Measurements from ENCODE around the gene PLSCR1. TPM values are rescaled to one million over a fixed set of nuclear protein-coding genes. Genes with fewer than 3 reads are reported as not detected.

Gene PLSCR1
- total RNA-seq, 1 experiment from 2014 or later = 48.9 TPM

- no peak overlapping the region for H3K4me2 ChIP-seq (ENCODE audit: insufficient read depth, insufficient read length, low read length)
- no peak overlapping the region for H2AK5ac ChIP-seq (ENCODE audit: insufficient read length, low read length)
- H2AFZ ChIP-seq (ENCODE audit: low read length) = no peak overlapping the region
- peaks cover 4% of the 10 kb centered on the region; the same call in 1 of the 2 replicates for H3K4me1 ChIP-seq (ENCODE audit: insufficient read depth, low read length)
- no peaks in the 10 kb centered on the region for H3K79me2 ChIP-seq (ENCODE audit: insufficient read depth, low read length)
- no peak overlapping the region for H3K23ac ChIP-seq (ENCODE audit: insufficient read length, low read depth, low read length)
- H3K36me3 Mint-ChIP-seq (ENCODE audit: insufficient read depth in 1 of 3, low read depth in 3 of 3) = peaks cover 5 to 20% (median 10%) of the 10 kb centered on the region in 3 experiments
- no peak overlapping the region for H4K8ac ChIP-seq (replicated peaks; ENCODE audit: insufficient read length, low read depth, low read length)
- H3T11ph ChIP-seq (ENCODE audit: low read length) = no peak overlapping the region
- WGBS (ENCODE audit: extremely low coverage, insufficient read length, low lambda C conversion rate) = no CpG with 5 or more reads among the region's 1 CpG
- no peak overlapping the region for H3K14ac ChIP-seq (ENCODE audit: insufficient read depth, low read length)
- H3K9ac ChIP-seq (ENCODE audit: extremely low read depth, insufficient read length, low read length) = no peak overlapping the region
- peaks cover 58 to 64% of the 10 kb centered on the region in 2 experiments for H3K4me1 Mint-ChIP-seq
- H3K56ac ChIP-seq (ENCODE audit: insufficient read length, low read depth, low read length) = no peak overlapping the region
- TF ChIP-seq CTCF (conservative IDR thresholded peaks at IDR 0.05) = no peak
- H3K4ac ChIP-seq (ENCODE audit: low read depth, low read length) = no peak overlapping the region
- no peak overlapping the region for H3K18ac ChIP-seq (ENCODE audit: insufficient read length, low read depth, low read length)
- no peaks in the 10 kb centered on the region; a peak in 2 of 5 replicates for H3K9me3 Mint-ChIP-seq
- H3K79me1 ChIP-seq (ENCODE audit: insufficient read depth, low read depth, low read length, poor library complexity, severe bottlenecking) = no peaks in the 10 kb centered on the region
- H3K9me3 ChIP-seq (ENCODE audit: control insufficient read depth, low read depth, low read length) = no peaks in the 10 kb centered on the region
- no peak overlapping the region for H4K5ac ChIP-seq (ENCODE audit: insufficient read length, low read depth, low read length)
- no peak overlapping the region for H2BK120ac ChIP-seq (ENCODE audit: low read depth, low read length, poor library complexity, severe bottlenecking)
- DNase-seq = no peak
- H3K27ac Mint-ChIP-seq = peak overlapping the region; percentile 12 to 95 (median 64)
- no peak overlapping the region for H4K91ac ChIP-seq (ENCODE audit: insufficient read length, low read depth, low read length)
- H3K27ac ChIP-seq (ENCODE audit: insufficient read length, low read depth, low read length) = no peak overlapping the region
- H2BK20ac ChIP-seq (ENCODE audit: low read depth, low read length, poor library complexity, severe bottlenecking) = no peak overlapping the region
- no peaks in the 10 kb centered on the region for H3K23me2 ChIP-seq (ENCODE audit: insufficient read length, low read depth, low read length, poor library complexity, severe bottlenecking)
- H3K4me3 Mint-ChIP-seq = no peak overlapping the region; a peak in 1 of 5 replicates
- H4K20me1 ChIP-seq (ENCODE audit: control insufficient read depth, insufficient read depth, insufficient read length) = no peaks in the 10 kb centered on the region
- H3K27me3 ChIP-seq (ENCODE audit: insufficient read depth, low read length) = no peaks in the 10 kb centered on the region
- H2BK12ac ChIP-seq (ENCODE audit: insufficient read length, low read depth, low read length) = no peak overlapping the region
- no peaks in the 10 kb centered on the region for H3K27me3 Mint-ChIP-seq (ENCODE audit: low read depth)
- no peak overlapping the region for H2BK5ac ChIP-seq (ENCODE audit: insufficient read length, low read length)
- no peak overlapping the region for H2BK15ac ChIP-seq (ENCODE audit: low read depth, low read length)
These were observed 36.9 kb downstream of the PLSCR1 start for GRCh38 chr3:146507331-146508120.

Data from H9 (cell line).